HCT116 (cell line): ENCODE measurements around the gene ICA1L. TPM values are rescaled to one million over a fixed set of nuclear protein-coding genes. Genes with fewer than 3 reads are reported as not detected.

Source experiments
- ATAC-seq: fragments of 200-7000 bp; cut with Tn5 transposase; 2 replicates; pipeline ENCODE4 v1.9.1; 2020; ENCODE audit warnings: mild to moderate bottlenecking, moderate library complexity
- BruUV-seq: library from RNA; stranded (reverse); fragments of 400-500 nt; replicated peaks from 2 replicates; lab custom pipeline; 2021; lab: Mats Ljungman, UMichigan
- CTCF ChIA-PET: fragments of 300-600 bp; sonication (Branson Sonifier 250); formaldehyde crosslinking; loops from one replicate; lab custom pipeline; 2021; ENCODE audit warnings: antibody characterized with exemption; lab: Charles Lee
- POLR2A ChIA-PET: fragments of 300-600, 350-600 bp; sonication (Branson Sonifier 250); formaldehyde crosslinking; loops from one replicate; lab custom pipeline; 2021; ENCODE audit warnings: antibody characterized with exemption; lab: Charles Lee
- RAD21 ChIA-PET, 2 experiments: fragments of 300-600 bp; sonication (Branson Sonifier 250); formaldehyde crosslinking; loops; one replicate each; lab custom pipeline; 2023; ENCODE audit warnings: low total read pairs in 2 of 2; ENCODE audit not compliant: uncharacterized antibody in 2 of 2, unreplicated experiment in 2 of 2, low non-redundant PET in 1 of 2; lab: Charles Lee
- DNase-seq: peaks from one replicate; pipeline ENCODE4 v3.0.0-alpha.2; 2010; ENCODE audit warnings: low read depth, low spot score
- H2AFZ ChIP-seq: fragments of 200-600 bp; shearing (Covaris generic), sonication (generic); 2 replicates; pipeline ENCODE4 v1.6.1; 2017; ENCODE audit warnings: low read depth, mixed run types, mixed read lengths, antibody characterized with exemption, low read length; ENCODE audit not compliant: poor library complexity, severe bottlenecking
- H3K27ac ChIP-seq: 2 replicates; pipeline ENCODE4 v1.5.1; 2012; ENCODE audit warnings: low read depth, low read length
- H3K27me3 ChIP-seq: fragments of 200-600 bp; sonication (generic); 2 replicates; pipeline ENCODE4 v1.6.1; 2016; ENCODE audit warnings: mixed run types, low read length, mixed read lengths; ENCODE audit not compliant: insufficient read depth
- H3K36me3 ChIP-seq, 2 experiments: fragments of 200-500 bp in 1 of 2; fragments of 200-600 bp in 1 of 2; sonication (Bioruptor generic) in 1 of 2; sonication (generic) in 1 of 2; 2 replicates each; pipeline versions ENCODE4 v1.5.1 to v1.6.1; 2014 to 2016; ENCODE audit warnings: low read length in 2 of 2, inconsistent platforms in 1 of 2, mixed read lengths in 1 of 2, mixed run types in 1 of 2; ENCODE audit not compliant: insufficient read depth in 2 of 2, control insufficient read depth in 1 of 2
- H3K4me1 ChIP-seq, 2 experiments: fragments of 200-600 bp in 1 of 2; sonication (generic) in 1 of 2; 2 replicates each; pipeline versions ENCODE4 v1.5.1 to v1.6.1; 2012 to 2017; ENCODE audit warnings: low read length in 2 of 2, inconsistent platforms in 1 of 2, mild to moderate bottlenecking in 1 of 2, mixed read lengths in 1 of 2, mixed run types in 1 of 2, moderate library complexity in 1 of 2; ENCODE audit not compliant: insufficient read depth in 2 of 2, control insufficient read depth in 1 of 2
- H3K4me2 ChIP-seq: fragments of 200-600 bp; sonication (generic); 2 replicates; pipeline ENCODE4 v1.6.1; 2017; ENCODE audit warnings: mixed run types, low read length, mixed read lengths
- H3K4me3 ChIP-seq, 2 experiments: fragments of 200-600 bp in 1 of 2; sonication (generic) in 1 of 2; replicated peaks in 1 of 2; 2 replicates each; pipeline ENCODE4 v1.5.1; 2011 to 2016; ENCODE audit warnings: low read length in 2 of 2, control low read depth in 1 of 2, low read depth in 1 of 2, mild to moderate bottlenecking in 1 of 2, mixed read lengths in 1 of 2, mixed run types in 1 of 2
- H3K79me2 ChIP-seq: fragments of 200-600 bp; sonication (generic); 2 replicates; pipeline ENCODE4 v1.6.1; 2017; ENCODE audit warnings: mild to moderate bottlenecking, mixed run types, low read length, moderate library complexity, mixed read lengths; ENCODE audit not compliant: insufficient read depth
- H3K9ac ChIP-seq: fragments of 200-600 bp; sonication (generic); 2 replicates; pipeline ENCODE4 v1.6.1; 2016; ENCODE audit warnings: low read length, mixed read lengths
- H3K9me2 ChIP-seq: fragments of 200-600 bp; sonication (generic), shearing (Covaris generic); 2 replicates; pipeline ENCODE4 v1.6.1; 2017; ENCODE audit warnings: mixed run types, mild to moderate bottlenecking, moderate library complexity; ENCODE audit not compliant: insufficient read depth
- H3K9me3 ChIP-seq, 2 experiments: fragments of 200-500 bp in 1 of 2; fragments of 200-600 bp in 1 of 2; sonication (Bioruptor generic) in 1 of 2; sonication (generic) in 1 of 2; 2 replicates each; pipeline ENCODE4 v1.6.1; 2014 to 2017; ENCODE audit warnings: low read length in 2 of 2, mixed read lengths in 2 of 2, inconsistent platforms in 1 of 2, low read depth in 1 of 2, mild to moderate bottlenecking in 1 of 2, mixed run types in 1 of 2, moderate library complexity in 1 of 2; ENCODE audit not compliant: control insufficient read depth in 1 of 2, insufficient read depth in 1 of 2
- H4K20me1 ChIP-seq: fragments of 200-600 bp; sonication (generic), shearing (Covaris generic); 2 replicates; pipeline ENCODE4 v1.6.1; 2017; ENCODE audit warnings: mixed run types, mild to moderate bottlenecking, moderate library complexity; ENCODE audit not compliant: insufficient read depth
- CBX3 ChIP-seq: IDR thresholded peaks from 2 replicates; pipeline ENCODE4 v1.6.1; 2012; ENCODE audit warnings: low read depth
- CEBPB ChIP-seq: IDR thresholded peaks from 2 replicates; pipeline ENCODE4 v1.6.1; 2012; ENCODE audit warnings: low read depth
- EGR1 ChIP-seq: IDR thresholded peaks from 2 replicates; pipeline ENCODE4 v1.6.1; 2012; ENCODE audit warnings: low read depth
- EZH2phosphoT487 ChIP-seq: fragments of 200-600 bp; IDR thresholded peaks from 2 replicates; pipeline ENCODE4 v1.6.1; 2018; ENCODE audit warnings: antibody characterized with exemption, borderline replicate concordance
- FOSL1 ChIP-seq: IDR thresholded peaks from 2 replicates; pipeline ENCODE4 v1.6.1; 2012; ENCODE audit warnings: low read depth
- POLR2A ChIP-seq: IDR thresholded peaks from 2 replicates; pipeline ENCODE4 v1.7.0; 2011; ENCODE audit warnings: borderline replicate concordance; ENCODE audit not compliant: insufficient read depth, insufficient read length; ENCODE audit errors: extremely low read depth
- SIN3A ChIP-seq: IDR thresholded peaks from 2 replicates; pipeline ENCODE4 v1.6.1; 2012; ENCODE audit warnings: low read depth
- TCF7L2 ChIP-seq: IDR thresholded peaks from 2 replicates; pipeline ENCODE4 v1.7.0; 2011; ENCODE audit warnings: borderline replicate concordance, inconsistent platforms; ENCODE audit not compliant: insufficient read depth, insufficient read length; ENCODE audit errors: extremely low read depth
- intact Hi-C: fragments of 100-400 bp; cut with micrococcal nuclease; formaldehyde crosslinking; loops from 2 replicates; pipeline ENCODE4 v1.10.0; 2022
- total RNA-seq: library from RNA; stranded (reverse); gene quantifications from one replicate; pipeline ENCODE4 v1.2.1, GENCODE V29; 2021; ENCODE audit not compliant: unreplicated experiment
- TF ChIP-seq, protein P1 (sequence below): IDR thresholded peaks from 2 replicates; pipeline ENCODE4 v1.6.1; 2012
- TF ChIP-seq, protein P2 (sequence below): IDR thresholded peaks from 2 replicates; pipeline ENCODE4 v1.6.1; 2012
- TF ChIP-seq, protein P3 (sequence below): IDR thresholded peaks from 2 replicates; pipeline ENCODE4 v1.6.1; 2012; ENCODE audit warnings: low read depth

Gene ICA1L
- total RNA-seq, 1 experiment from 2014 or later, result 2.5 TPM

DNA sequence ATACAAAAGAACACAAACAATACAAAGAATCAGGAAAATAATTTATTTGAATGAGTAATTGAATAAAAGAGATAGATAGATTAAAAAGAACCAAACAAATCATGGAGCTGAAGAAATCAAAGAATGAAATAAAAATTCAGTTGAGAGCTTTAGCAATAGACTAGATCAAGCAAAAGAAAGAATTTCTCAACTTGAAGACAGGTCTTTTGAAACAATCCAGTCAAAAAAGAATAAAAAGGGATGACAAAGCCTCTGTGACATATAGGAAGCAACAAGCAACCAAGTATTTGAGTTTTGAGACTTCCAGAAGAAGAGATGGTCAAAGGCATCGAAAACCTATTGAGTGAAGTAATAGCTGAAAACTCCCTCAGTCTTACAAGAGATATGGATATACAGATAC is 128.0 kb downstream of the ICA1L start:
- TF ChIP-seq EGR1 (no peak), TCF7L2 (no peak), CBX3 (no peak), EZH2phosphoT487 (no peak), SIN3A (no peak), POLR2A (no peak), CEBPB (no peak), FOSL1 (no peak)
- TF ChIP-seq, protein P1, sequence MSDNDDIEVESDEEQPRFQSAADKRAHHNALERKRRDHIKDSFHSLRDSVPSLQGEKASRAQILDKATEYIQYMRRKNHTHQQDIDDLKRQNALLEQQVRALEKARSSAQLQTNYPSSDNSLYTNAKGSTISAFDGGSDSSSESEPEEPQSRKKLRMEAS, result no peak
- TF ChIP-seq, protein P2, sequence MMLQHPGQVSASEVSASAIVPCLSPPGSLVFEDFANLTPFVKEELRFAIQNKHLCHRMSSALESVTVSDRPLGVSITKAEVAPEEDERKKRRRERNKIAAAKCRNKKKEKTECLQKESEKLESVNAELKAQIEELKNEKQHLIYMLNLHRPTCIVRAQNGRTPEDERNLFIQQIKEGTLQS, result no peak
- TF ChIP-seq, protein P3, sequence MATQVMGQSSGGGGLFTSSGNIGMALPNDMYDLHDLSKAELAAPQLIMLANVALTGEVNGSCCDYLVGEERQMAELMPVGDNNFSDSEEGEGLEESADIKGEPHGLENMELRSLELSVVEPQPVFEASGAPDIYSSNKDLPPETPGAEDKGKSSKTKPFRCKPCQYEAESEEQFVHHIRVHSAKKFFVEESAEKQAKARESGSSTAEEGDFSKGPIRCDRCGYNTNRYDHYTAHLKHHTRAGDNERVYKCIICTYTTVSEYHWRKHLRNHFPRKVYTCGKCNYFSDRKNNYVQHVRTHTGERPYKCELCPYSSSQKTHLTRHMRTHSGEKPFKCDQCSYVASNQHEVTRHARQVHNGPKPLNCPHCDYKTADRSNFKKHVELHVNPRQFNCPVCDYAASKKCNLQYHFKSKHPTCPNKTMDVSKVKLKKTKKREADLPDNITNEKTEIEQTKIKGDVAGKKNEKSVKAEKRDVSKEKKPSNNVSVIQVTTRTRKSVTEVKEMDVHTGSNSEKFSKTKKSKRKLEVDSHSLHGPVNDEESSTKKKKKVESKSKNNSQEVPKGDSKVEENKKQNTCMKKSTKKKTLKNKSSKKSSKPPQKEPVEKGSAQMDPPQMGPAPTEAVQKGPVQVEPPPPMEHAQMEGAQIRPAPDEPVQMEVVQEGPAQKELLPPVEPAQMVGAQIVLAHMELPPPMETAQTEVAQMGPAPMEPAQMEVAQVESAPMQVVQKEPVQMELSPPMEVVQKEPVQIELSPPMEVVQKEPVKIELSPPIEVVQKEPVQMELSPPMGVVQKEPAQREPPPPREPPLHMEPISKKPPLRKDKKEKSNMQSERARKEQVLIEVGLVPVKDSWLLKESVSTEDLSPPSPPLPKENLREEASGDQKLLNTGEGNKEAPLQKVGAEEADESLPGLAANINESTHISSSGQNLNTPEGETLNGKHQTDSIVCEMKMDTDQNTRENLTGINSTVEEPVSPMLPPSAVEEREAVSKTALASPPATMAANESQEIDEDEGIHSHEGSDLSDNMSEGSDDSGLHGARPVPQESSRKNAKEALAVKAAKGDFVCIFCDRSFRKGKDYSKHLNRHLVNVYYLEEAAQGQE, result no peak
- Histone ChIP-seq H4K20me1 (no peaks in the 10 kb centered on the region), H3K9me2 (no peaks in the 10 kb centered on the region), H3K9me3 (peaks cover 0 to 5% of the 10 kb centered on the region in 2 experiments; a peak in 1 of 4 replicates), H3K4me2 (no peak overlapping the region), H3K4me1 (no peaks in the 10 kb centered on the region), H3K27ac (no peak overlapping the region), H3K9ac (no peak overlapping the region), H3K36me3 (no peaks in the 10 kb centered on the region), H3K4me3 (no peak overlapping the region), H3K79me2 (no peaks in the 10 kb centered on the region), H3K27me3 (no peaks in the 10 kb centered on the region), H2AFZ (no peak overlapping the region)
- CTCF ChIA-PET, result no interaction called here
- intact Hi-C loops, result no loop called here
- RAD21 ChIA-PET, result no interaction called here
- POLR2A ChIA-PET, result no interaction called here
- ATAC-seq, result no peak
- DNase-seq, result no peak
- BruUV-seq, result no TSS peak
